HG03139 (cell line): ENCODE measurements around the gene PTPRE.

Experiments
- ATAC-seq: cut with Tn5 transposase; IDR thresholded peaks from one replicate; pipeline ENCODE4 v1.9.1; 2021; ENCODE audit not compliant: unreplicated experiment

PTPRE gene

GRCh38 chr10:127905848-127906261 is 1.0 kb upstream of the PTPRE start:
- ATAC-seq = no peak

GRCh38 chr10:127907411-127908105 is 655 bp downstream of the PTPRE start:
- ATAC-seq = no peak

GRCh38 chr10:127908106-127908958 is 1.4 kb downstream of the PTPRE start:
- no peak for ATAC-seq

GRCh38 chr10:127908959-127909267 is 2.0 kb downstream of the PTPRE start:
- no peak for ATAC-seq

GRCh38 chr10:127909716-127910463 is 3.0 kb downstream of the PTPRE start:
- ATAC-seq = no peak

GRCh38 chr10:127910464-127910770 is 3.5 kb downstream of the PTPRE start:
- ATAC-seq = no peak

- ATAC-seq = no peak
Measured at GRCh38 chr10:127911218-127911866, 4.4 kb downstream of the PTPRE start.

- ATAC-seq = no peak
Measured at GRCh38 chr10:127911867-127912257, 5.0 kb downstream of the PTPRE start.

- no peak for ATAC-seq
Measured at GRCh38 chr10:127912607-127913367, 5.9 kb downstream of the PTPRE start.

GRCh38 chr10:127913368-127913759 is 6.5 kb downstream of the PTPRE start:
- no peak for ATAC-seq

- no peak for ATAC-seq
Measured at GRCh38 chr10:127915324-127915723, 8.4 kb downstream of the PTPRE start.

GRCh38 chr10:127916826-127917225 is 9.9 kb downstream of the PTPRE start:
- ATAC-seq = no peak

GRCh38 chr10:127918572-127918971 is 11.7 kb downstream of the PTPRE start:
- no peak for ATAC-seq

GRCh38 chr10:127919418-127920271 is 12.7 kb downstream of the PTPRE start:
- no peak for ATAC-seq

GRCh38 chr10:127920306-127921074 is 13.6 kb downstream of the PTPRE start:
- no peak for ATAC-seq

GRCh38 chr10:127921075-127921752 is 14.3 kb downstream of the PTPRE start:
- no peak for ATAC-seq

GRCh38 chr10:127921753-127922145 is 14.8 kb downstream of the PTPRE start:
- ATAC-seq = no peak

- ATAC-seq = no peak
Measured at GRCh38 chr10:127922206-127922605, 15.3 kb downstream of the PTPRE start.
